Fibroblast of lung (primary cell): ENCODE data around the gene USH1C. TPM values are rescaled to one million over a fixed set of nuclear protein-coding genes. Genes with fewer than 3 reads are reported as not detected.

Experiments used
- DNase-seq, 2 donors: peaks; one replicate each; pipeline versions ENCODE4 v3.0.0 to v3.0.0-alpha.2; 2010; ENCODE audit warnings: low read depth in 2 of 2
- H2AFZ ChIP-seq: 2 replicates; pipeline ENCODE4 v1.5.1; 2012; ENCODE audit warnings: low read length, control low read depth, inconsistent platforms
- H3K27ac ChIP-seq: 2 replicates; pipeline ENCODE4 v1.5.1; 2011; ENCODE audit warnings: low read length, control low read depth; ENCODE audit not compliant: insufficient read depth
- H3K27me3 ChIP-seq: 2 replicates; pipeline ENCODE4 v1.5.1; 2011; ENCODE audit warnings: mild to moderate bottlenecking, low read length; ENCODE audit not compliant: control insufficient read depth, insufficient read depth
- H3K36me3 ChIP-seq: 2 replicates; pipeline ENCODE4 v1.5.1; 2011; ENCODE audit warnings: low read length; ENCODE audit not compliant: control insufficient read depth, insufficient read depth
- H3K4me1 ChIP-seq: 2 replicates; pipeline ENCODE4 v1.5.1; 2011; ENCODE audit warnings: low read length; ENCODE audit not compliant: control insufficient read depth, insufficient read depth; ENCODE audit errors: extremely low read depth
- H3K4me2 ChIP-seq: 2 replicates; pipeline ENCODE4 v1.5.1; 2011; ENCODE audit warnings: low read length, control low read depth; ENCODE audit not compliant: insufficient read depth; ENCODE audit errors: extremely low read depth
- H3K4me3 ChIP-seq, 4 experiments: fragments of 200-600 bp in 1 of 4; sonication (generic) in 1 of 4; replicated peaks in 1 of 4; 2 replicates each; pipeline ENCODE4 v1.5.1; 2011 to 2016; ENCODE audit warnings: low read length in 4 of 4, low read depth in 3 of 4, mild to moderate bottlenecking in 3 of 4, control low read depth in 2 of 4, inconsistent platforms in 1 of 4, mixed read lengths in 1 of 4; ENCODE audit not compliant: insufficient read depth in 1 of 4; ENCODE audit errors: control extremely low read depth in 1 of 4
- H3K79me2 ChIP-seq: 2 replicates; pipeline ENCODE4 v1.5.1; 2012; ENCODE audit warnings: mild to moderate bottlenecking, low read length, inconsistent platforms; ENCODE audit not compliant: control insufficient read depth, insufficient read depth
- H3K9ac ChIP-seq: 2 replicates; pipeline ENCODE4 v1.5.1; 2011; ENCODE audit warnings: mild to moderate bottlenecking, low read length, control low read depth; ENCODE audit not compliant: insufficient read depth
- H3K9me3 ChIP-seq: 2 replicates; pipeline ENCODE4 v1.5.1; 2012; ENCODE audit warnings: low read depth, low read length; ENCODE audit not compliant: control insufficient read depth, insufficient read depth
- H4K20me1 ChIP-seq: 2 replicates; pipeline ENCODE4 v1.5.1; 2011; ENCODE audit warnings: low read length; ENCODE audit not compliant: control insufficient read depth, insufficient read depth; ENCODE audit errors: extremely low read depth
- EZH2 ChIP-seq: IDR thresholded peaks from 2 replicates; pipeline ENCODE4 v1.5.1; 2012; ENCODE audit warnings: low read length, control low read depth, mild to moderate bottlenecking; ENCODE audit errors: missing control alignments
- polyA plus RNA-seq, 2 donors: library from polyadenylated mRNA; depleted of rRNA in 1 of 2; stranded (reverse) in 1 of 2; unstranded in 1 of 2; fragments of >200 nt; gene quantifications; 2 replicates each; pipeline ENCODE4 v1.2.1, GENCODE V29; 2011 to 2012; ENCODE audit warnings: missing spikeins in 1 of 2
- total RNA-seq: library from RNA; depleted of rRNA; stranded (reverse); fragments of >200 nt; gene quantifications from 2 replicates; pipeline ENCODE4 v1.2.1, GENCODE V29; 2014
- TF ChIP-seq, protein P1 (sequence below), 2 donors: IDR thresholded peaks in 1 of 2; conservative IDR thresholded peaks in 1 of 2; 1 replicate in 1 of 2; 2 replicates in 1 of 2; pipeline ENCODE4 v1.5.1; 2011 to 2012; ENCODE audit warnings: low read length in 2 of 2, control low read depth in 1 of 2, inconsistent platforms in 1 of 2, low read depth in 1 of 2, mild to moderate bottlenecking in 1 of 2

USH1C gene
- total and polyA plus RNA-seq, 2 donors (not counting 1 experiment from before 2014, with no cell fraction given), result not detected

- Histone ChIP-seq H3K27me3 (peaks cover 2% of the 10 kb centered on the region), H3K9me3 (no peaks in the 10 kb centered on the region), H3K36me3 (no peaks in the 10 kb centered on the region), H3K4me2 (no peak overlapping the region), H3K4me3 (no peak overlapping the region), H3K79me2 (no peaks in the 10 kb centered on the region), H3K27ac (no peak overlapping the region), H3K9ac (no peak overlapping the region), H2AFZ (no peak overlapping the region), H4K20me1 (no peaks in the 10 kb centered on the region), H3K4me1 (no peaks in the 10 kb centered on the region)
- DNase-seq, result no peak
- TF ChIP-seq, protein P1, sequence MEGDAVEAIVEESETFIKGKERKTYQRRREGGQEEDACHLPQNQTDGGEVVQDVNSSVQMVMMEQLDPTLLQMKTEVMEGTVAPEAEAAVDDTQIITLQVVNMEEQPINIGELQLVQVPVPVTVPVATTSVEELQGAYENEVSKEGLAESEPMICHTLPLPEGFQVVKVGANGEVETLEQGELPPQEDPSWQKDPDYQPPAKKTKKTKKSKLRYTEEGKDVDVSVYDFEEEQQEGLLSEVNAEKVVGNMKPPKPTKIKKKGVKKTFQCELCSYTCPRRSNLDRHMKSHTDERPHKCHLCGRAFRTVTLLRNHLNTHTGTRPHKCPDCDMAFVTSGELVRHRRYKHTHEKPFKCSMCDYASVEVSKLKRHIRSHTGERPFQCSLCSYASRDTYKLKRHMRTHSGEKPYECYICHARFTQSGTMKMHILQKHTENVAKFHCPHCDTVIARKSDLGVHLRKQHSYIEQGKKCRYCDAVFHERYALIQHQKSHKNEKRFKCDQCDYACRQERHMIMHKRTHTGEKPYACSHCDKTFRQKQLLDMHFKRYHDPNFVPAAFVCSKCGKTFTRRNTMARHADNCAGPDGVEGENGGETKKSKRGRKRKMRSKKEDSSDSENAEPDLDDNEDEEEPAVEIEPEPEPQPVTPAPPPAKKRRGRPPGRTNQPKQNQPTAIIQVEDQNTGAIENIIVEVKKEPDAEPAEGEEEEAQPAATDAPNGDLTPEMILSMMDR (conservative IDR thresholded peaks at IDR 0.05 in 1 of 2, IDR thresholded peaks at IDR 0.05 in 1 of 2; ENCODE audit: low read depth in 1 of 2, low read length in 2 of 2), result no peak
- TF ChIP-seq EZH2, result no peak
Measured at GRCh38 chr11:17528906-17529843, 15.0 kb downstream of the USH1C start.

- H3K4me2 ChIP-seq, result no peak overlapping the region
- no peaks in the 10 kb centered on the region for H4K20me1 ChIP-seq
- no peak overlapping the region for H2AFZ ChIP-seq
- no peaks in the 10 kb centered on the region for H3K9me3 ChIP-seq
- no peaks in the 10 kb centered on the region for H3K4me1 ChIP-seq
- H3K9ac ChIP-seq, result no peak overlapping the region
- no peak overlapping the region for H3K4me3 ChIP-seq
- H3K36me3 ChIP-seq, result no peaks in the 10 kb centered on the region
- DNase-seq, result peak; percentile 11 to 35
- TF ChIP-seq EZH2, result no peak
- TF ChIP-seq, protein P1 (conservative IDR thresholded peaks at IDR 0.05 in 1 of 2, IDR thresholded peaks at IDR 0.05 in 1 of 2; ENCODE audit: low read depth in 1 of 2, low read length in 2 of 2), result peak; percentile 53 to 72
- no peaks in the 10 kb centered on the region for H3K79me2 ChIP-seq
- no peak overlapping the region for H3K27ac ChIP-seq
- peaks cover 2% of the 10 kb centered on the region for H3K27me3 ChIP-seq
Measured at GRCh38 chr11:17528181-17528691, 16.0 kb downstream of the USH1C start.

DNA sequence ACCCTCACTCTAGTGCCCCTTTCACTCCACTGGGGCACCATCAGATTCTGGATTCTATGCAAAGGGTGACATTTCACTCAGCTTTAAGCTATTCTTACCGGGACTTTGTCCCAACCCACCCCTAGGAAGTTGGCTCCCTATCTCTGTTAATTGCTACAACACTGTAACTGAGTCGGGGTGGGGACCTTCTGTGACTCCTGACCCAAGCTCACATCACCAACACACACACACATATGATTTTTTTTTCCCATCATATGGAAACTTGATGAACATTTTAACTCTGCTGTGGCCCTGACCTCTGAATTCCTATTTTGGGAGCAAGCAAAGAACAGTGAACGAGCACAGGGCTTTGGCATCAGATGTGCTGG is 16.6 kb downstream of the USH1C start:
- Histone ChIP-seq H3K79me2 (no peaks in the 10 kb centered on the region), H3K4me3 (no peak overlapping the region), H3K4me1 (no peaks in the 10 kb centered on the region), H3K9me3 (no peaks in the 10 kb centered on the region), H3K9ac (no peak overlapping the region), H2AFZ (no peak overlapping the region), H4K20me1 (no peaks in the 10 kb centered on the region), H3K27me3 (no peaks in the 10 kb centered on the region), H3K36me3 (no peaks in the 10 kb centered on the region), H3K4me2 (no peak overlapping the region), H3K27ac (no peak overlapping the region)
- TF ChIP-seq, protein P1 (conservative IDR thresholded peaks at IDR 0.05 in 1 of 2, IDR thresholded peaks at IDR 0.05 in 1 of 2; ENCODE audit: low read depth in 1 of 2, low read length in 2 of 2), result no peak
- TF ChIP-seq EZH2, result no peak
- no peak for DNase-seq
